Caco-2 (cell line): ENCODE measurements around the gene SORCS2. TPM values are rescaled to one million over a fixed set of nuclear protein-coding genes. Genes with fewer than 3 reads are reported as not detected.

Experiments
- BruUV-seq: library from RNA; stranded (reverse); fragments of 400-500 nt; replicated peaks from 2 replicates; lab custom pipeline; 2021; lab: Mats Ljungman, UMichigan
- CTCF ChIA-PET: fragments of 300-600 bp; sonication (Branson Sonifier 250); formaldehyde crosslinking; loops from one replicate; lab custom pipeline; 2022; ENCODE audit warnings: antibody characterized with exemption; lab: Charles Lee
- POLR2A ChIA-PET: fragments of 300-600 bp; sonication (Branson Sonifier 250); formaldehyde crosslinking; loops from one replicate; lab custom pipeline; 2022; ENCODE audit warnings: antibody characterized with exemption; lab: Charles Lee
- DNase-seq, 2 experiments: peaks; one replicate each; pipeline versions ENCODE4 v3.0.0 to v3.0.0-alpha.2; 2020 to 2022
- H3K27me3 ChIP-seq: replicated peaks from 2 replicates; pipeline ENCODE4 v1.6.0; 2011; ENCODE audit warnings: low read length; ENCODE audit not compliant: control insufficient read depth, insufficient read depth
- H3K36me3 ChIP-seq: 2 replicates; pipeline ENCODE4 v1.5.1; 2011; ENCODE audit warnings: low read length; ENCODE audit not compliant: control insufficient read depth, insufficient read depth
- H3K4me1 ChIP-seq: fragments of 250-450 bp; sonication (Bioruptor Pico); 2 replicates; pipeline ENCODE4 v1.5.1; 2020; ENCODE audit warnings: mild to moderate bottlenecking
- H3K4me3 ChIP-seq: 2 replicates; pipeline ENCODE4 v1.5.1; 2011; ENCODE audit warnings: low read depth, mild to moderate bottlenecking, control low read depth, low read length
- H3K9me3 ChIP-seq: fragments of 250-450 bp; sonication (Bioruptor Pico); 2 replicates; pipeline ENCODE4 v1.5.1; 2020; ENCODE audit warnings: mild to moderate bottlenecking, moderate library complexity
- H3K27ac Mint-ChIP-seq: one replicate; pipeline ENCODE4 v1.8.0; 2022; ENCODE audit warnings: mixed read lengths; ENCODE audit not compliant: unreplicated experiment
- H3K27me3 Mint-ChIP-seq: one replicate; pipeline ENCODE4 v1.8.0; 2022; ENCODE audit warnings: mixed read lengths; ENCODE audit not compliant: insufficient read depth, unreplicated experiment
- H3K36me3 Mint-ChIP-seq: one replicate; pipeline ENCODE4 v1.8.0; 2022; ENCODE audit warnings: mild to moderate bottlenecking, mixed read lengths; ENCODE audit not compliant: insufficient read depth, unreplicated experiment
- H3K4me1 Mint-ChIP-seq: one replicate; pipeline ENCODE4 v1.8.0; 2022; ENCODE audit warnings: low read depth, mixed read lengths; ENCODE audit not compliant: unreplicated experiment
- H3K4me3 Mint-ChIP-seq: one replicate; pipeline ENCODE4 v1.8.0; 2022; ENCODE audit warnings: mild to moderate bottlenecking, moderate library complexity, mixed read lengths; ENCODE audit not compliant: unreplicated experiment
- H3K9me3 Mint-ChIP-seq: one replicate; pipeline ENCODE4 v1.8.0; 2022; ENCODE audit warnings: mixed read lengths; ENCODE audit not compliant: unreplicated experiment
- intact Hi-C: fragments of 100-400 bp; cut with micrococcal nuclease; formaldehyde crosslinking; loops from one replicate; pipeline ENCODE4 v1.10.0; 2022; ENCODE audit not compliant: unreplicated experiment
- total RNA-seq: library from RNA; stranded (reverse); gene quantifications from 2 replicates; pipeline ENCODE4 v1.2.3, GENCODE V29; 2022
- TF ChIP-seq, protein P1 (sequence below), 2 experiments: fragments of 200-600 bp in 1 of 2; IDR thresholded peaks; 1 replicate in 1 of 2; 2 replicates in 1 of 2; pipeline versions ENCODE4 v1.5.1 to v1.8.0; 2011 to 2022; ENCODE audit warnings: antibody characterized with exemption in 1 of 2, control low read depth in 1 of 2, inconsistent platforms in 1 of 2, low read depth in 1 of 2, low read length in 1 of 2, mild to moderate bottlenecking in 1 of 2, moderate library complexity in 1 of 2; ENCODE audit not compliant: insufficient read depth in 1 of 2, severe bottlenecking in 1 of 2, unreplicated experiment in 1 of 2

The SORCS2 gene
- total RNA-seq, 1 experiment from 2014 or later, result 1.6 TPM

GRCh38 chr4:7584606-7585159 lies 392.3 kb downstream of the SORCS2 start:
- no TSS peak for BruUV-seq
- no peak overlapping the region for H3K27ac Mint-ChIP-seq
- H3K4me1 ChIP-seq, result no peaks in the 10 kb centered on the region
- no peaks in the 10 kb centered on the region for H3K27me3 ChIP-seq
- H3K4me3 ChIP-seq, result no peak overlapping the region
- H3K4me3 Mint-ChIP-seq, result no peak overlapping the region
- H3K27me3 Mint-ChIP-seq, result peaks cover 7% of the 10 kb centered on the region
- peaks cover 10% of the 10 kb centered on the region for H3K9me3 Mint-ChIP-seq
- TF ChIP-seq, protein P1, sequence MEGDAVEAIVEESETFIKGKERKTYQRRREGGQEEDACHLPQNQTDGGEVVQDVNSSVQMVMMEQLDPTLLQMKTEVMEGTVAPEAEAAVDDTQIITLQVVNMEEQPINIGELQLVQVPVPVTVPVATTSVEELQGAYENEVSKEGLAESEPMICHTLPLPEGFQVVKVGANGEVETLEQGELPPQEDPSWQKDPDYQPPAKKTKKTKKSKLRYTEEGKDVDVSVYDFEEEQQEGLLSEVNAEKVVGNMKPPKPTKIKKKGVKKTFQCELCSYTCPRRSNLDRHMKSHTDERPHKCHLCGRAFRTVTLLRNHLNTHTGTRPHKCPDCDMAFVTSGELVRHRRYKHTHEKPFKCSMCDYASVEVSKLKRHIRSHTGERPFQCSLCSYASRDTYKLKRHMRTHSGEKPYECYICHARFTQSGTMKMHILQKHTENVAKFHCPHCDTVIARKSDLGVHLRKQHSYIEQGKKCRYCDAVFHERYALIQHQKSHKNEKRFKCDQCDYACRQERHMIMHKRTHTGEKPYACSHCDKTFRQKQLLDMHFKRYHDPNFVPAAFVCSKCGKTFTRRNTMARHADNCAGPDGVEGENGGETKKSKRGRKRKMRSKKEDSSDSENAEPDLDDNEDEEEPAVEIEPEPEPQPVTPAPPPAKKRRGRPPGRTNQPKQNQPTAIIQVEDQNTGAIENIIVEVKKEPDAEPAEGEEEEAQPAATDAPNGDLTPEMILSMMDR (IDR thresholded peaks at IDR 0.05; ENCODE audit: insufficient read depth in 1 of 2, low read depth in 1 of 2, low read length in 1 of 2, severe bottlenecking in 1 of 2, unreplicated experiment in 1 of 2), result no peak
- H3K4me1 Mint-ChIP-seq, result no peaks in the 10 kb centered on the region
- no peaks in the 10 kb centered on the region for H3K9me3 ChIP-seq
- POLR2A ChIA-PET, result no interaction called here
- CTCF ChIA-PET, result no interaction called here
- no peaks in the 10 kb centered on the region for H3K36me3 Mint-ChIP-seq
- intact Hi-C loops, result no loop called here
- DNase-seq, result no peak
- no peaks in the 10 kb centered on the region for H3K36me3 ChIP-seq

DNA sequence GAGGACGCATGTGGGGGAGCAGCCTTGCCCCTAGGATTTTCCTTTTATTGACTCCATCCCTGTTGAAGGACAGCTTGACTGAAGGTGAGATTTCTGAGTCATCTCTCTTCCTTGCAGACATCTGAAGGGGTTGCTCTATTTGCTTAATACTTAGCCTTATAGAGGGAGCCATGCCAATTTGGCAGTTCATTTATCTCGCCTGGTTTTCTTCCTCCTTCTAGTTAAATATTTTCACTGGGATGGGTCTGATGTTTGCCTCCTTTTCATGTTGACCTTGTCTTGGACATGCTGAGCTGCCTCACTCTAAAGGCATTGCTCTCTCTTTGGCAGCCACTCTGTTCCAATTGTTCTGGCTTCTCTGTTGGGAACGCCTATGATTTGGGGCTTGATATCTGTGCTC lies 393.4 kb downstream of the SORCS2 start:
- H3K4me1 ChIP-seq, result no peaks in the 10 kb centered on the region
- BruUV-seq, result no TSS peak
- H3K4me3 ChIP-seq, result no peak overlapping the region
- CTCF ChIA-PET, result no interaction called here
- H3K9me3 ChIP-seq, result no peaks in the 10 kb centered on the region
- no peak overlapping the region for H3K4me3 Mint-ChIP-seq
- no peaks in the 10 kb centered on the region for H3K36me3 ChIP-seq
- TF ChIP-seq, protein P1 (IDR thresholded peaks at IDR 0.05; ENCODE audit: insufficient read depth in 1 of 2, low read depth in 1 of 2, low read length in 1 of 2, severe bottlenecking in 1 of 2, unreplicated experiment in 1 of 2), result no peak
- H3K36me3 Mint-ChIP-seq, result no peaks in the 10 kb centered on the region
- no peaks in the 10 kb centered on the region for H3K9me3 Mint-ChIP-seq
- peaks cover 7% of the 10 kb centered on the region for H3K27me3 Mint-ChIP-seq
- intact Hi-C loops, result no loop called here
- no peaks in the 10 kb centered on the region for H3K27me3 ChIP-seq
- no peak for DNase-seq
- no peaks in the 10 kb centered on the region for H3K4me1 Mint-ChIP-seq
- POLR2A ChIA-PET, result no interaction called here
- no peak overlapping the region for H3K27ac Mint-ChIP-seq

DNA sequence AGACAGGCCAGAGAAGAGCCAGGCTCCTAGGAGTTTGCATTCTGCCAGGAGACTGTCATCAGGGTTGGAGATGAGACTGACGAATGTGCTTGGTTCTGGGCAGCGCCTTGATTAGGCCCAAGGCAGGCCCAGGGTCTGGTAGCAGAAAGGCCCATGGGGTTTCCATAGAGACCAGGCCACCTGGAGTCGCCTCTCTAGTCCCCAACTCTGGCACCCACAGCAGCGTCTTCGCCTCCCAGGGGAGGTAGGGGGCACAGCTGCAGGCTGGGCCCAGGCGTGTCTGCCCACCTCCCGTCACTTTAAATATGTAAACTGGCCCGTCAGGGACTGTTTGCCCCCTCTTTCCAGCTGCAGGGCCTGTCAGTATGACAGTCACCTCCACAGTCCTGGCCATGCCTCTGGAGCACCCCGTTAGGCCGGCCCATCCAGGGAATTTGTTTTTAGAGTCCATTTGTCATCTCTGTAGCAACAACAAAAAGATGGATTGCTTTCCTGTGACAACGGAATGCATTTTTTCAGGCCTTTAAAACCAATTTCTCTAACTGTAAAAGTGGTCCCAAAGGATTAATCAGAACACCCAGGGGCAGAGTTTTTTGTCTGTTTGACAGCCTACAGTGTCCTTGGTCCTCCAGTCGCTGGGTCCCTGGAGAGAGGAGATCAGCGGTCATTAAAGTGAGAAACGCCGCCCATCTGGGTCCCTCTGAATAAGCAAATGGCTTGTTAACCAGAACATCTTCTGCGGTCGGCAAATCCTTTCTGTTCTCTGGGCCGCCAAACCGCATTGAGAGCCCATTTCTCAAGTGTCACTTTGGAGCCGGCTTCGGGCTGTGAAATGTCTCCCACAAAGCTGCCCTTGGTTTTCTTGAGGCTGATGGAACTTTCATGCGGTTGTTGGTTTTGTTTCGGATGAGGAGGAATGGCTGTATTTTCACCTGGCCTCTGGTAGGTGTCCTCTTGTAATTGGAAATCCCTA lies 395.4 kb downstream of the SORCS2 start:
- Histone ChIP-seq H3K27me3 (no peaks in the 10 kb centered on the region), H3K4me1 (no peaks in the 10 kb centered on the region), H3K4me3 (no peak overlapping the region), H3K9me3 (no peaks in the 10 kb centered on the region), H3K36me3 (no peaks in the 10 kb centered on the region)
- no peaks in the 10 kb centered on the region for H3K36me3 Mint-ChIP-seq
- CTCF ChIA-PET, result no interaction called here
- intact Hi-C loops, result no loop called here
- POLR2A ChIA-PET, result no interaction called here
- no peak overlapping the region for H3K4me3 Mint-ChIP-seq
- TF ChIP-seq, protein P1 (IDR thresholded peaks at IDR 0.05; ENCODE audit: insufficient read depth in 1 of 2, low read depth in 1 of 2, low read length in 1 of 2, severe bottlenecking in 1 of 2, unreplicated experiment in 1 of 2), result no peak
- no peaks in the 10 kb centered on the region for H3K4me1 Mint-ChIP-seq
- no peaks in the 10 kb centered on the region for H3K9me3 Mint-ChIP-seq
- no TSS peak for BruUV-seq
- H3K27me3 Mint-ChIP-seq, result peaks cover 10% of the 10 kb centered on the region
- no peak overlapping the region for H3K27ac Mint-ChIP-seq
- no peak for DNase-seq
